OCI-LY1 (cell line): ENCODE measurements around the gene LAMTOR5.

Experiments
- CTCF ChIP-seq: fragments of 200-600 bp; sonication (generic), shearing (Covaris generic); IDR thresholded peaks from 2 replicates; pipeline ENCODE4 v1.5.1; 2017; ENCODE audit warnings: mild to moderate bottlenecking, antibody characterized with exemption, low read length, moderate library complexity, mixed read lengths
- EZH2 ChIP-seq: fragments of 200-600 bp; sonication (generic), shearing (Covaris generic); IDR thresholded peaks from 2 replicates; pipeline ENCODE4 v1.8.0; 2017; ENCODE audit warnings: borderline replicate concordance, mixed run types, mild to moderate bottlenecking, antibody characterized with exemption, low read length, moderate library complexity, mixed read lengths

DNA sequence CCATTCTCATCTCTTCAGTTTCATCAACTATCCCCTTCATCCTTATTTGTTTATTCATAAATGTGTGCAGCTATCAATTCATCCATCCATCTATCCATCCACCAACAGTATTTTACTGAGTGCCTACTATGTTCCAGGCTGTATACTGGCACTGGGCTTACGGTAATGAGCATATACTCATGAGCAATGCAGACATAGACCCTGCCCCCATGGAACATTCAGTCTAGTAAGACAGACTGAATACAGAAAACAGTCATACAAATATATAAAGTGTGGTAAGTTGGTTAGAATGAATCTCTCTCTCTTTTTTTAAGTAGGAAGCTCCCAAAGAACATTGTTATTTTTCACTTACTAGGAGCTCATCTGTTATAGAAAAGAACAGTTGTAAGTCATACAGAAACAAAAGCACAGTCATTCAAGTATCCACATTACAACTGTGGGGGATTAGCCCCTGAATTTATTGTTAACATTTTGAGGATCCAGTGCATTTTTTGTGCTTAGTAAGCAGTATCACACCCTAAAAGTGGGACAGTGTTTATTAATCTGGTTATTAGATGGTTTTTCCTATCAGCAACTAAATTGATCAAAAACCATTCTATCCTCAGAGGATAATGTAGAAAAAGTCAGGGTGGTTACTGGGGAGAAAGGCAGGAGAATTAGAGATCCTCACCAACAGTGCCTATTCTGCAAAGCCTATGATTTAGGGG is 20.3 kb downstream of the LAMTOR5 start:
- TF ChIP-seq CTCF = no peak
- no peak for TF ChIP-seq EZH2
